ENCODE data around the gene TMEM196. TPM values are rescaled to one million over a fixed set of nuclear protein-coding genes. Genes with fewer than 3 reads are reported as not detected.

Gene TMEM196
- total RNA-seq = not detected in 2 replicates

GRCh38 chr7:19772841-19773760 lies at the start of gene TMEM196:
Gene TMEM196, minus strand, starts transcription at chr7:19773617. Its CDS starts 921 bp downstream, at chr7:19772696.

GRCh38 chr7:19708397-19709248 lies 64.8 kb downstream of the TMEM196 start, which contains the start of gene POLR1F:
Gene POLR1F, minus strand, starts transcription at chr7:19709037. Its CDS starts 21 bp downstream, at chr7:19709016.

Other genes starting within 250 kb of the TMEM196 start
- gene POLR1F, start 64.6 kb downstream of the TMEM196 start, total RNA-seq = 15.3 and 20.8 TPM in 2 replicates

Measured in airway epithelial cell (primary cell).